OCI-LY7 (cell line): ENCODE measurements around the gene DLEU7.

Experiments used
- CTCF ChIP-seq: fragments of 200-600 bp; sonication (generic); conservative IDR thresholded peaks from 2 replicates; pipeline ENCODE4 v1.5.1; 2014; ENCODE audit warnings: mild to moderate bottlenecking, antibody characterized with exemption, low read length, moderate library complexity, mixed read lengths
- EZH2phosphoT487 ChIP-seq: fragments of 200-600 bp; sonication (generic); IDR thresholded peaks from 2 replicates; pipeline ENCODE4 v1.6.1; 2018; ENCODE audit warnings: low read depth, borderline replicate concordance, mild to moderate bottlenecking, mixed run types, antibody characterized with exemption, low read length, moderate library complexity, mixed read lengths

- TF ChIP-seq CTCF (no peak), EZH2phosphoT487 (no peak)
Observed at GRCh38 chr13:50841786-50842185, 1.7 kb downstream of the DLEU7 start.
